ENCODE results near the gene SUCLG2. TPM values are rescaled to one million over a fixed set of nuclear protein-coding genes. Genes with fewer than 3 reads are reported as not detected.

SUCLG2 gene, protein sequence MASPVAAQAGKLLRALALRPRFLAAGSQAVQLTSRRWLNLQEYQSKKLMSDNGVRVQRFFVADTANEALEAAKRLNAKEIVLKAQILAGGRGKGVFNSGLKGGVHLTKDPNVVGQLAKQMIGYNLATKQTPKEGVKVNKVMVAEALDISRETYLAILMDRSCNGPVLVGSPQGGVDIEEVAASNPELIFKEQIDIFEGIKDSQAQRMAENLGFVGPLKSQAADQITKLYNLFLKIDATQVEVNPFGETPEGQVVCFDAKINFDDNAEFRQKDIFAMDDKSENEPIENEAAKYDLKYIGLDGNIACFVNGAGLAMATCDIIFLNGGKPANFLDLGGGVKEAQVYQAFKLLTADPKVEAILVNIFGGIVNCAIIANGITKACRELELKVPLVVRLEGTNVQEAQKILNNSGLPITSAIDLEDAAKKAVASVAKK
- polyA plus RNA-seq, result 15.6 to 26.7 TPM (median 20.5 TPM) in 3 replicates
- 19.9 TPM for polyA plus RNA-seq (2011; ENCODE audit: low read depth)
- 18.0 and 25.0 TPM in 2 replicates for polyA plus RNA-seq (2011; cell fraction: cytosol; rRNA removed)
- polyA plus RNA-seq (2011; cell fraction: nucleus; rRNA removed), result 10.9 and 13.6 TPM in 2 replicates
- 18.4 and 25.2 TPM in 2 replicates for polyA plus RNA-seq (2012; ENCODE audit: low replicate concordance)
- polyA minus RNA-seq, result 3.1 to 18.3 TPM (median 9.6 TPM) in 3 replicates
- 17.6 TPM for polyA minus RNA-seq (2011; cell fraction: cytosol; rRNA and poly(A)+ RNA removed)
- 10.2 and 15.4 TPM in 2 replicates for polyA minus RNA-seq (2011; cell fraction: nucleus; rRNA and poly(A)+ RNA removed)

DNA sequence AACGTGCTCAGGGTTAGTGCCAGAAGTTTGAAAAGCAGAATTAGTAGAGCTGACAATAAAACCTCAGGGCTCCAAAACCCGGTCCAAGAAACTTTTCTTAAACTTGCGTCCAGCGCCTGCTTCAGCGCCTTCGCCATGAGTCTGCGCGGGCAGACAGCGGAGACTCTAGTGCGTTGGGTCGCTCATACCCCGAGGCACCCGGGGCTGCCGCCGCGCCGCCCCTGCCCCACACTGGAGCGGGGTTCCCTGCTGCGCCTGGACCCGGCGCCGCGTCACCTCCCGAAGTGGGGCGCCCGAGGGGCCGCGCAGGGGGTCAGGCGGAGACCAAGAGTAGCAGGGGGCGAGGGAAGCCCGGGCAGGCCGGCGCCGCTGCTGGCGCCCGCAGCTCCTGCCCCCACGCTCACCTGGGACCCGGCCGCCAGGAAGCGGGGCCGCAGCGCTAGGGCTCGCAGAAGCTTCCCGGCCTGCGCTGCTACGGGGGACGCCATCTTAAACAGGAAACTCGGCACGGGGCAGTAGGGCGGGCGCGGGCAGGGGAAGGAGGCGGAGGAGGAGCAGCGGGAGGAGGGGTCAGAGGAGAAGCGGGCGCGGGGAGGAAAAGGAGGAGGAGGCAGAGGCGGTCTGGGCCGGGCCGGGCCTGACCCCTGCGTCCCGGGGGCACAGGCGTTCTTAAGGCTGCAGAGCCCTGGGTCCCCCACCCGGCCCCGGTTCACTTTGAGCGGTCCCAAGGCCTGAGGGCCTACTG, at the start of gene SUCLG2:
SUCLG2 (minus strand) TSS at position 514 of the 745 bp plus-strand sequence; CDS start at position 488, 26 bp downstream.
- Histone ChIP-seq H3K4me1 (ENCODE audit: control insufficient read depth, extremely low read depth, insufficient read depth, low read length) (peaks cover 7% of the 10 kb centered on the region), H3K9me1 (ENCODE audit: control insufficient read depth, extremely low read depth, insufficient read depth, low read length) (no peaks in the 10 kb centered on the region), H3K27ac (ENCODE audit: control insufficient read depth, insufficient read depth, low read length) (peak within 1 kb of the TSS; percentile 90), H3K4me3 (ENCODE audit: control insufficient read depth in 2 of 3, extremely low read depth in 1 of 3, insufficient read depth in 2 of 3, low read depth in 1 of 3, low read length in 3 of 3) (peak within 1 kb of the TSS; percentile 67 to 90 (median 89)), H3K27me3 (ENCODE audit: control insufficient read depth, extremely low read depth, insufficient read depth, low read length) (no peaks in the 10 kb centered on the region), H3K4me2 (ENCODE audit: control insufficient read depth, extremely low read depth, insufficient read depth, low read depth, low read length) (peak within 1 kb of the TSS; percentile 86), H2AFZ (ENCODE audit: control insufficient read depth, low read length) (peak within 1 kb of the TSS; percentile 99), H3K36me3 (ENCODE audit: control insufficient read depth in 2 of 2, extremely low read depth in 1 of 2, insufficient read depth in 2 of 2, low read length in 2 of 2) (no peaks in the 10 kb centered on the region), H4K20me1 (ENCODE audit: control insufficient read depth, extremely low read depth, insufficient read depth, low read length) (no peaks in the 10 kb centered on the region), H3K79me2 (ENCODE audit: control insufficient read depth, insufficient read depth, low read length) (peaks cover 29% of the 10 kb centered on the region), H3K9ac (ENCODE audit: control insufficient read depth, extremely low read depth, insufficient read depth, low read length) (peak within 1 kb of the TSS; percentile 92), H3K9me3 (ENCODE audit: control insufficient read depth, low read depth, low read length) (no peaks in the 10 kb centered on the region)
- dilution Hi-C loops (cut with MboI; ENCODE audit: extremely low pct_ligation_motif_present, low sequenced_read_pairs), result no loop called here
- DNase-seq (ENCODE audit: low read depth, low spot score) (no peak), FAIRE-seq (no peak)
- TF ChIP-seq, protein P1, sequence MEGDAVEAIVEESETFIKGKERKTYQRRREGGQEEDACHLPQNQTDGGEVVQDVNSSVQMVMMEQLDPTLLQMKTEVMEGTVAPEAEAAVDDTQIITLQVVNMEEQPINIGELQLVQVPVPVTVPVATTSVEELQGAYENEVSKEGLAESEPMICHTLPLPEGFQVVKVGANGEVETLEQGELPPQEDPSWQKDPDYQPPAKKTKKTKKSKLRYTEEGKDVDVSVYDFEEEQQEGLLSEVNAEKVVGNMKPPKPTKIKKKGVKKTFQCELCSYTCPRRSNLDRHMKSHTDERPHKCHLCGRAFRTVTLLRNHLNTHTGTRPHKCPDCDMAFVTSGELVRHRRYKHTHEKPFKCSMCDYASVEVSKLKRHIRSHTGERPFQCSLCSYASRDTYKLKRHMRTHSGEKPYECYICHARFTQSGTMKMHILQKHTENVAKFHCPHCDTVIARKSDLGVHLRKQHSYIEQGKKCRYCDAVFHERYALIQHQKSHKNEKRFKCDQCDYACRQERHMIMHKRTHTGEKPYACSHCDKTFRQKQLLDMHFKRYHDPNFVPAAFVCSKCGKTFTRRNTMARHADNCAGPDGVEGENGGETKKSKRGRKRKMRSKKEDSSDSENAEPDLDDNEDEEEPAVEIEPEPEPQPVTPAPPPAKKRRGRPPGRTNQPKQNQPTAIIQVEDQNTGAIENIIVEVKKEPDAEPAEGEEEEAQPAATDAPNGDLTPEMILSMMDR (optimal IDR thresholded peaks at IDR 0.05 in 1 of 3, IDR thresholded peaks at IDR 0.05 in 1 of 3, conservative IDR thresholded peaks at IDR 0.05 in 1 of 3; ENCODE audit: extremely low read depth in 1 of 3, insufficient read depth in 2 of 3, low read length in 3 of 3), result no peak
- no peak for TF ChIP-seq EZH2 (IDR thresholded peaks at IDR 0.05; ENCODE audit: low read length)

DNA sequence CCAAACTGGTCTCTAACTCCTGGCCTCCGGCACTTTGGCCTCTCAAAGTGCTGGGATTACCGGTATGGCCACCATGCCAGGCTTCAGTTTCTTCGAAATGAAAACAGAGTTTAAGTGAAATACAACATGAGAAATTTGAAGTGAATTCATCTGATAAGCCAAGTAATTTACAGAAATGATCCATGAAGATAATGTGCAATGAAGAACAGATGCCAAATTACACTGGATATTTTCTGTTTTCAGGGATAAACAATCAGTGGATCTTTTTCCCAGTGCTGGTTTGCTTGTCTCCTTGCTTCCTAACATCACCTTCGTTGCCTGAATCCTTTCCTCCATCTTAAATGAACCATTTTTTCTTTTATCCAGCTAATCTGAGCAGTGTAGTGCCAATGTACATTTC, 46.2 kb upstream of the SUCLG2 start:
- H3K27me3 ChIP-seq (ENCODE audit: control insufficient read depth, extremely low read depth, insufficient read depth, low read length), result no peaks in the 10 kb centered on the region
- H3K27ac ChIP-seq (ENCODE audit: control insufficient read depth, insufficient read depth, low read length), result no peak overlapping the region
- DNase-seq (ENCODE audit: low read depth, low spot score) (no peak), FAIRE-seq (no peak)
- H3K36me3 ChIP-seq (ENCODE audit: control insufficient read depth in 2 of 2, extremely low read depth in 1 of 2, insufficient read depth in 2 of 2, low read length in 2 of 2), result no peaks in the 10 kb centered on the region
- no peak overlapping the region for H3K4me3 ChIP-seq (ENCODE audit: control insufficient read depth in 2 of 3, extremely low read depth in 1 of 3, insufficient read depth in 2 of 3, low read depth in 1 of 3, low read length in 3 of 3)
- no peaks in the 10 kb centered on the region for H3K79me2 ChIP-seq (ENCODE audit: control insufficient read depth, insufficient read depth, low read length)
- TF ChIP-seq, protein P1 (optimal IDR thresholded peaks at IDR 0.05 in 1 of 3, IDR thresholded peaks at IDR 0.05 in 1 of 3, conservative IDR thresholded peaks at IDR 0.05 in 1 of 3; ENCODE audit: extremely low read depth in 1 of 3, insufficient read depth in 2 of 3, low read length in 3 of 3), result no peak
- TF ChIP-seq EZH2 (IDR thresholded peaks at IDR 0.05; ENCODE audit: low read length), result no peak
- H3K9me3 ChIP-seq (ENCODE audit: control insufficient read depth, low read depth, low read length), result no peaks in the 10 kb centered on the region
- H3K9me1 ChIP-seq (ENCODE audit: control insufficient read depth, extremely low read depth, insufficient read depth, low read length), result no peaks in the 10 kb centered on the region
- dilution Hi-C loops (cut with MboI; ENCODE audit: extremely low pct_ligation_motif_present, low sequenced_read_pairs), result no loop called here
- H3K4me1 ChIP-seq (ENCODE audit: control insufficient read depth, extremely low read depth, insufficient read depth, low read length), result no peaks in the 10 kb centered on the region
- H4K20me1 ChIP-seq (ENCODE audit: control insufficient read depth, extremely low read depth, insufficient read depth, low read length), result no peaks in the 10 kb centered on the region
- H3K9ac ChIP-seq (ENCODE audit: control insufficient read depth, extremely low read depth, insufficient read depth, low read length), result no peak overlapping the region
- no peak overlapping the region for H2AFZ ChIP-seq (ENCODE audit: control insufficient read depth, low read length)
- no peak overlapping the region for H3K4me2 ChIP-seq (ENCODE audit: control insufficient read depth, extremely low read depth, insufficient read depth, low read depth, low read length)
